ENCODE results near the gene FRMD4A.

GRCh38 chr10:13883636-13884444 lies 446.9 kb downstream of the FRMD4A start:
- TF ChIP-seq CTCF (conservative IDR thresholded peaks at IDR 0.05 in 1 of 2, IDR thresholded peaks at IDR 0.05 in 1 of 2; ENCODE audit: extremely low read depth in 1 of 2, insufficient read depth in 1 of 2, low read depth in 1 of 2, low read length in 2 of 2) (no peak), EZH2 (IDR thresholded peaks at IDR 0.05; ENCODE audit: borderline replicate concordance, low read length) (no peak)
